GM18907 (cell line): ENCODE measurements around the gene COL4A2.

Experiments used
- ATAC-seq: cut with Tn5 transposase; IDR thresholded peaks from one replicate; pipeline ENCODE4 v1.9.1; 2021; ENCODE audit warnings: mild to moderate bottlenecking, moderate library complexity; ENCODE audit not compliant: unreplicated experiment

COL4A2 gene

GRCh38 chr13:110306960-110307766 is at the start of gene COL4A2, which contains the start of gene COL4A1:
Gene COL4A2, plus strand, starts transcription at chr13:110307284. Its CDS starts 620 bp downstream, at chr13:110307904.
Gene COL4A1, minus strand, starts transcription at chr13:110307157. Its CDS starts 130 bp downstream, at chr13:110307027.
- ATAC-seq: no peak

- no peak for ATAC-seq
Measured at GRCh38 chr13:110257408-110257807, 49.7 kb upstream of the COL4A2 start.

- ATAC-seq: no peak
Measured at GRCh38 chr13:110258876-110259631, 48.0 kb upstream of the COL4A2 start.

- no peak for ATAC-seq
Measured at GRCh38 chr13:110259651-110260050, 47.4 kb upstream of the COL4A2 start.

- no peak for ATAC-seq
Measured at GRCh38 chr13:110261166-110262081, 45.7 kb upstream of the COL4A2 start.

GRCh38 chr13:110262082-110262436 is 45.0 kb upstream of the COL4A2 start:
- no peak for ATAC-seq

GRCh38 chr13:110262508-110263291 is 44.4 kb upstream of the COL4A2 start:
- no peak for ATAC-seq

GRCh38 chr13:110263404-110263803 is 43.7 kb upstream of the COL4A2 start:
- ATAC-seq: no peak

GRCh38 chr13:110263888-110264287 is 43.2 kb upstream of the COL4A2 start:
- ATAC-seq: no peak

GRCh38 chr13:110264685-110265275 is 42.3 kb upstream of the COL4A2 start:
- ATAC-seq: no peak

GRCh38 chr13:110265341-110265681 is 41.8 kb upstream of the COL4A2 start:
- no peak for ATAC-seq

- no peak for ATAC-seq
Measured at GRCh38 chr13:110265682-110266430, 41.2 kb upstream of the COL4A2 start.

GRCh38 chr13:110266431-110266809 is 40.7 kb upstream of the COL4A2 start:
- no peak for ATAC-seq

GRCh38 chr13:110266983-110267382 is 40.1 kb upstream of the COL4A2 start:
- no peak for ATAC-seq

- ATAC-seq: no peak
Measured at GRCh38 chr13:110268061-110268460, 39.0 kb upstream of the COL4A2 start.

GRCh38 chr13:110268576-110269185 is 38.4 kb upstream of the COL4A2 start:
- no peak for ATAC-seq

GRCh38 chr13:110269509-110270185 is 37.4 kb upstream of the COL4A2 start:
- no peak for ATAC-seq

- no peak for ATAC-seq
Measured at GRCh38 chr13:110270507-110270906, 36.6 kb upstream of the COL4A2 start.
